Endothelial cell of umbilical vein (primary cell): ENCODE data around the gene SETD3. TPM values are rescaled to one million over a fixed set of nuclear protein-coding genes. Genes with fewer than 3 reads are reported as not detected.
A peak's percentile ranks its signal among the peaks of the same experiment; 100 is the strongest.

ENCODE experiments used
- BruUV-seq: library from RNA; stranded (reverse); fragments of 400-500 nt; replicated peaks from 2 replicates; lab custom pipeline; 2021; lab: Mats Ljungman, UMichigan
- CTCF ChIA-PET: fragments of 300-600, 350-600 bp; sonication (Branson Sonifier 250); formaldehyde crosslinking; loops from one replicate; lab custom pipeline; 2021; ENCODE audit warnings: antibody characterized with exemption, inconsistent platforms; lab: Charles Lee
- POLR2A ChIA-PET: fragments of 300-600, 350-600 bp; sonication (Branson Sonifier 250); formaldehyde crosslinking; loops from one replicate; lab custom pipeline; 2021; ENCODE audit warnings: antibody characterized with exemption, inconsistent platforms; lab: Charles Lee
- DNase-seq: peaks from one replicate; pipeline ENCODE4 v3.0.0-alpha.2; 2011; ENCODE audit warnings: low read depth, low spot score
- FAIRE-seq: peaks from 2 replicates; lab custom pipeline; 2011; peaks lifted over from hg19 to GRCh38; lab: Jason Lieb, UNC
- H2AFZ ChIP-seq: 2 replicates; pipeline ENCODE4 v1.6.0; 2012; ENCODE audit warnings: low read depth, low read length, control low read depth, inconsistent platforms
- H3K27ac ChIP-seq: 2 replicates; pipeline ENCODE4 v1.5.1; 2011; ENCODE audit warnings: low read depth, mild to moderate bottlenecking, control low read depth, low read length, moderate library complexity; ENCODE audit not compliant: insufficient read depth
- H3K27me3 ChIP-seq, 2 experiments: 2 replicates each; pipeline versions ENCODE4 v1.6.0 to v1.6.1; 2011; ENCODE audit warnings: low read length in 2 of 2, mixed read lengths in 1 of 2; ENCODE audit not compliant: control insufficient read depth in 2 of 2, insufficient read depth in 2 of 2
- H3K36me3 ChIP-seq, 2 experiments: 2 replicates in 1 of 2; 3 replicates in 1 of 2; pipeline ENCODE4 v1.5.1; 2011; ENCODE audit warnings: low read length in 2 of 2, mild to moderate bottlenecking in 1 of 2, moderate library complexity in 1 of 2; ENCODE audit not compliant: control insufficient read depth in 2 of 2, insufficient read depth in 2 of 2; ENCODE audit errors: extremely low read depth in 1 of 2
- H3K4me1 ChIP-seq: 3 replicates; pipeline ENCODE4 v1.5.1; 2011; ENCODE audit warnings: mild to moderate bottlenecking, low read length; ENCODE audit not compliant: control insufficient read depth, insufficient read depth; ENCODE audit errors: extremely low read depth
- H3K4me2 ChIP-seq: 2 replicates; pipeline ENCODE4 v1.6.1; 2011; ENCODE audit warnings: low read length, control low read depth, mixed read lengths; ENCODE audit not compliant: insufficient read depth
- H3K4me3 ChIP-seq, 3 experiments: fragments of 200-600 bp in 1 of 3; sonication (generic), shearing (Covaris generic) in 1 of 3; replicated peaks in 1 of 3; 2 replicates each; pipeline ENCODE4 v1.5.1; 2011 to 2016; ENCODE audit warnings: control low read depth in 3 of 3, low read length in 3 of 3, mild to moderate bottlenecking in 2 of 3, inconsistent platforms in 1 of 3, low read depth in 1 of 3, moderate library complexity in 1 of 3; ENCODE audit not compliant: insufficient read depth in 1 of 3
- H3K79me2 ChIP-seq: 2 replicates; pipeline ENCODE4 v1.6.0; 2012; ENCODE audit warnings: low read length, inconsistent platforms; ENCODE audit not compliant: control insufficient read depth, insufficient read depth
- H3K9ac ChIP-seq: replicated peaks from 2 replicates; pipeline ENCODE3; 2011; ENCODE audit warnings: low read length, control low read depth; ENCODE audit not compliant: insufficient read depth; ENCODE audit errors: extremely low read depth
- H3K9me1 ChIP-seq: replicated peaks from 3 replicates; pipeline ENCODE4 v1.6.0; 2011; ENCODE audit warnings: mild to moderate bottlenecking, low read length; ENCODE audit not compliant: control insufficient read depth, insufficient read depth; ENCODE audit errors: extremely low read depth
- H3K9me3 ChIP-seq: replicated peaks from 2 replicates; pipeline ENCODE4 v1.5.1; 2012; ENCODE audit warnings: low read length, inconsistent platforms; ENCODE audit not compliant: control insufficient read depth, insufficient read depth
- H4K20me1 ChIP-seq: replicated peaks from 2 replicates; pipeline ENCODE3; 2011; ENCODE audit warnings: mild to moderate bottlenecking, low read length; ENCODE audit not compliant: control insufficient read depth, insufficient read depth; ENCODE audit errors: extremely low read depth
- EZH2 ChIP-seq: IDR thresholded peaks from 2 replicates; pipeline ENCODE4 v1.6.1; 2012; ENCODE audit warnings: borderline replicate concordance, low read depth, mild to moderate bottlenecking, moderate library complexity, low read length, inconsistent platforms; ENCODE audit not compliant: severe bottlenecking
- FOS ChIP-seq: IDR thresholded peaks from 2 replicates; pipeline ENCODE4 v1.6.1; 2011; ENCODE audit warnings: mild to moderate bottlenecking, low read length, moderate library complexity, borderline replicate concordance; ENCODE audit not compliant: insufficient read depth
- GATA2 ChIP-seq: IDR thresholded peaks from 2 replicates; pipeline ENCODE4 v1.7.0; 2011; ENCODE audit warnings: low read depth, mild to moderate bottlenecking, moderate library complexity, mixed read lengths, low read length; ENCODE audit not compliant: insufficient read length, insufficient read depth
- JUN ChIP-seq: IDR thresholded peaks from 2 replicates; pipeline ENCODE4 v1.6.1; 2011; ENCODE audit warnings: borderline replicate concordance, low read depth; ENCODE audit not compliant: insufficient read length, insufficient read depth
- MYC ChIP-seq: IDR thresholded peaks from one replicate; pipeline ENCODE4 v1.6.1; 2011; ENCODE audit warnings: mild to moderate bottlenecking, low read depth, low read length
- POLR2A ChIP-seq: IDR thresholded peaks from 2 replicates; pipeline ENCODE4 v1.6.1; 2012; ENCODE audit warnings: low read depth, mild to moderate bottlenecking, control low read depth, low read length
- POLR2AphosphoS5 ChIP-seq: IDR thresholded peaks from 2 replicates; pipeline ENCODE4 v1.6.1; 2012; ENCODE audit warnings: low read depth, mild to moderate bottlenecking, control low read depth, low read length, moderate library complexity; ENCODE audit not compliant: insufficient read depth
- dilution Hi-C: fragments of 300-500 bp; cut with MboI; formaldehyde crosslinking; loops from one replicate; pipeline ENCODE4 v1.15.0; 2019; ENCODE audit warnings: low sequenced_read_pairs; ENCODE audit not compliant: extremely low pct_ligation_motif_present
- intact Hi-C: fragments of 100-400 bp; cut with micrococcal nuclease; formaldehyde crosslinking; loops from one replicate; pipeline ENCODE4 v1.10.0; 2022
- polyA plus RNA-seq, 4 experiments: library from polyadenylated mRNA; depleted of rRNA in 3 of 4; stranded (reverse) in 3 of 4; unstranded in 1 of 4; fragments of >200 nt; gene quantifications; 2 replicates each; pipeline versions ENCODE4 v1.2.1 to v1.2.3, GENCODE V29; 2011 to 2012; ENCODE audit warnings: missing spikeins in 1 of 4
- total RNA-seq: library from RNA; stranded (reverse); gene quantifications from 2 replicates; pipeline ENCODE4 v1.2.3, GENCODE V29; 2021
- TF ChIP-seq, protein P1 (sequence below): IDR thresholded peaks from 2 replicates; pipeline ENCODE4 v1.6.1; 2011; ENCODE audit not compliant: insufficient read depth, insufficient read length
- TF ChIP-seq, protein P2 (sequence below), 2 donors: IDR thresholded peaks; 1 replicate in 1 of 2; 2 replicates in 1 of 2; pipeline ENCODE4 v1.5.1; 2011; ENCODE audit warnings: low read length in 2 of 2, mild to moderate bottlenecking in 2 of 2, moderate library complexity in 2 of 2, control low read depth in 1 of 2, inconsistent platforms in 1 of 2, low read depth in 1 of 2; ENCODE audit not compliant: insufficient read depth in 1 of 2; ENCODE audit errors: extremely low read depth in 1 of 2

Gene SETD3
- total and polyA plus RNA-seq, 2 donors (not counting 3 experiments of a cell fraction or from before 2014, with no cell fraction given): 18.1 to 53.1 TPM

DNA sequence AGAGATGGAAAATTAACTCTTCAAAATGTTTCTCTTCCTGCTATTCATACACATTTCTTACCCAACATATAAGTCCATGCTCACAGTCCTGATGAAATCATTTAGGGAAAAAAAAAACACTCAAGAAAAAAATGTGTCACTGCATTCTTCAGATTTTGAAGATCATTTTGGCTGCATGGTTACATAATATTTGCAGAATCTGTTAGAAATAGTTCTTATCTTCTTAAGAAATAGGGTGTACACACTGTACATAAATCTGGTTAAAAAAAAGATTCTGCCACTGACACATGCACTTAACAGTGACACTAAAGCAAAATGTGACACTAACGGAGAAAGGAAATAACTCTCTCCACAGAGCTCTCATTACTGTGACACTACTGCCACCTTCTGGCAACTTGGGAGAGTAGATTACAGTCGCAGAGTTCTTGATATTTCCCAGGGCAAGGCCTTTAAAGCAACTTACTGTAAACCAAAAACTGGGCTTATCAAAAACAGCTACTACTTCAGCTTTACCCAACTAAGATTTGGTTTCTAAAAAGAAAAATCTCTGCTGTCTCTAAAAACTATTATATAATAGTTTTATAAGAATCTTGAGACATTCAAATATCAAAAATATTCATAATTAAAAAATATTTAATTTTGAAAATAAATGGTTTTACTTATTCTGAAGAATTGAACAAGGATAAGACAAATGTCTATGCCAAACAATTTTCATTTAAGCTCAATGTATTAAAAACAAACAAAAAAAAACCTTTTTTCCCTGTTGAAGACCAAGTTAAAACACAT lies 65.0 kb downstream of the SETD3 start:
- intact Hi-C loops (loop anchor here (1.0 to 5.0 kb wide), 3 partner anchors 26 to 143 kb away; partner anchors contain the start of gene BCL11B), dilution Hi-C loops (no loop called here)
- ChIA-PET CTCF (interaction anchor here (0.6 to 8.5 kb wide), 22 partner anchors 9 to 144 kb away, joined by 3 to 237 read pairs (median 5); partner anchors contain the start of genes BCL11B, CCNK and SETD3), POLR2A (no interaction called here)
- BruUV-seq: no TSS peak
- DNase-seq: peak; percentile 84
- peaks cover 2% of the 10 kb centered on the region for H3K79me2 ChIP-seq
- H3K27me3 ChIP-seq: no peaks in the 10 kb centered on the region
- H2AFZ ChIP-seq: no peak overlapping the region
- no peaks in the 10 kb centered on the region for H3K9me1 ChIP-seq
- H3K27ac ChIP-seq: no peak overlapping the region
- TF ChIP-seq, protein P1, sequence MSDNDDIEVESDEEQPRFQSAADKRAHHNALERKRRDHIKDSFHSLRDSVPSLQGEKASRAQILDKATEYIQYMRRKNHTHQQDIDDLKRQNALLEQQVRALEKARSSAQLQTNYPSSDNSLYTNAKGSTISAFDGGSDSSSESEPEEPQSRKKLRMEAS: no peak
- TF ChIP-seq, protein P2, sequence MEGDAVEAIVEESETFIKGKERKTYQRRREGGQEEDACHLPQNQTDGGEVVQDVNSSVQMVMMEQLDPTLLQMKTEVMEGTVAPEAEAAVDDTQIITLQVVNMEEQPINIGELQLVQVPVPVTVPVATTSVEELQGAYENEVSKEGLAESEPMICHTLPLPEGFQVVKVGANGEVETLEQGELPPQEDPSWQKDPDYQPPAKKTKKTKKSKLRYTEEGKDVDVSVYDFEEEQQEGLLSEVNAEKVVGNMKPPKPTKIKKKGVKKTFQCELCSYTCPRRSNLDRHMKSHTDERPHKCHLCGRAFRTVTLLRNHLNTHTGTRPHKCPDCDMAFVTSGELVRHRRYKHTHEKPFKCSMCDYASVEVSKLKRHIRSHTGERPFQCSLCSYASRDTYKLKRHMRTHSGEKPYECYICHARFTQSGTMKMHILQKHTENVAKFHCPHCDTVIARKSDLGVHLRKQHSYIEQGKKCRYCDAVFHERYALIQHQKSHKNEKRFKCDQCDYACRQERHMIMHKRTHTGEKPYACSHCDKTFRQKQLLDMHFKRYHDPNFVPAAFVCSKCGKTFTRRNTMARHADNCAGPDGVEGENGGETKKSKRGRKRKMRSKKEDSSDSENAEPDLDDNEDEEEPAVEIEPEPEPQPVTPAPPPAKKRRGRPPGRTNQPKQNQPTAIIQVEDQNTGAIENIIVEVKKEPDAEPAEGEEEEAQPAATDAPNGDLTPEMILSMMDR (IDR thresholded peaks at IDR 0.05; ENCODE audit: extremely low read depth in 1 of 2, insufficient read depth in 1 of 2, low read depth in 1 of 2, low read length in 2 of 2): peak; percentile 66 to 67
- H3K9ac ChIP-seq: no peak overlapping the region
- no peaks in the 10 kb centered on the region for H3K9me3 ChIP-seq
- peaks cover 0 to 2% of the 10 kb centered on the region in 2 experiments for H3K36me3 ChIP-seq
- H3K4me1 ChIP-seq: no peaks in the 10 kb centered on the region
- peak; percentile 93 for FAIRE-seq
- no peak overlapping the region for H3K4me3 ChIP-seq
- no peaks in the 10 kb centered on the region for H4K20me1 ChIP-seq
- H3K4me2 ChIP-seq: no peak overlapping the region

DNA sequence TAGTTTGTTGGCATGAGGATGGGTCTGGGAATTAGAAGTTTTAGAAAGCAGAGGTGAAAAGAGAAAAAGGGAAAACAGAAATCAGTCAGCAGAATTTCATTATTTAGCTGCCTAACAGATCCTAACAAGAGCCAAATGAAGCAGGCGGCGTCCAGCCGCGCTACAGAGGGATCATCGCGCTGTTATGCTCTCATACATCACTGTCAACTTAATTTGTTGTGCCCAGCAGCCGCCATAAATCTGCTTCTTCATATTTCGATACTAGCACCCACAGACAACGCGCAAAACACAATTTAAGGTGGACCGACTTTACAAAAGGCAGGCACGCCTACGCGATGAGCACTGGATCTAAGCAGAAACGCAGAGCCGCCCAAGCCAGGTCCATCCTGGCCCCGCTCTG lies 66.7 kb downstream of the SETD3 start:
- H3K79me2 ChIP-seq: no peaks in the 10 kb centered on the region
- H3K36me3 ChIP-seq: peaks cover 0 to 5% of the 10 kb centered on the region in 2 experiments
- dilution Hi-C loops (no loop called here), intact Hi-C loops (no loop called here)
- no peaks in the 10 kb centered on the region for H3K9me3 ChIP-seq
- H3K4me1 ChIP-seq: no peaks in the 10 kb centered on the region
- FAIRE-seq (no peak), DNase-seq (no peak)
- H3K4me2 ChIP-seq: no peak overlapping the region
- no peaks in the 10 kb centered on the region for H3K27me3 ChIP-seq
- no peak overlapping the region for H2AFZ ChIP-seq
- BruUV-seq: no TSS peak
- H3K4me3 ChIP-seq: no peak overlapping the region
- H3K9me1 ChIP-seq: no peaks in the 10 kb centered on the region
- no peaks in the 10 kb centered on the region for H4K20me1 ChIP-seq
- ChIA-PET CTCF (interaction anchor here (0.9 to 8.5 kb wide), 2 partner anchors 17 to 22 kb away, joined by 3 to 237 read pairs; no protein-coding TSS in a partner anchor), POLR2A (no interaction called here)
- H3K9ac ChIP-seq: no peak overlapping the region
- H3K27ac ChIP-seq: no peak overlapping the region
- TF ChIP-seq JUN: no peak
- TF ChIP-seq FOS: no peak
- no peak for TF ChIP-seq POLR2A
- TF ChIP-seq, protein P1: no peak
- TF ChIP-seq, protein P2 (IDR thresholded peaks at IDR 0.05; ENCODE audit: extremely low read depth in 1 of 2, insufficient read depth in 1 of 2, low read depth in 1 of 2, low read length in 2 of 2): no peak
- TF ChIP-seq POLR2AphosphoS5: no peak
- no peak for TF ChIP-seq GATA2
- TF ChIP-seq EZH2: no peak
- TF ChIP-seq MYC: no peak
